ENCODE data around the gene FAM200A. TPM values are rescaled to one million over a fixed set of nuclear protein-coding genes. Genes with fewer than 3 reads are reported as not detected.
A peak's percentile ranks its signal among the peaks of the same experiment; 100 is the strongest.

FAM200A gene
- total and polyA plus RNA-seq, 2 of the 13 experiments (the other 11 are each of a cell fraction or from before 2014, with no cell fraction given), result 4.7 to 6.3 TPM

DNA sequence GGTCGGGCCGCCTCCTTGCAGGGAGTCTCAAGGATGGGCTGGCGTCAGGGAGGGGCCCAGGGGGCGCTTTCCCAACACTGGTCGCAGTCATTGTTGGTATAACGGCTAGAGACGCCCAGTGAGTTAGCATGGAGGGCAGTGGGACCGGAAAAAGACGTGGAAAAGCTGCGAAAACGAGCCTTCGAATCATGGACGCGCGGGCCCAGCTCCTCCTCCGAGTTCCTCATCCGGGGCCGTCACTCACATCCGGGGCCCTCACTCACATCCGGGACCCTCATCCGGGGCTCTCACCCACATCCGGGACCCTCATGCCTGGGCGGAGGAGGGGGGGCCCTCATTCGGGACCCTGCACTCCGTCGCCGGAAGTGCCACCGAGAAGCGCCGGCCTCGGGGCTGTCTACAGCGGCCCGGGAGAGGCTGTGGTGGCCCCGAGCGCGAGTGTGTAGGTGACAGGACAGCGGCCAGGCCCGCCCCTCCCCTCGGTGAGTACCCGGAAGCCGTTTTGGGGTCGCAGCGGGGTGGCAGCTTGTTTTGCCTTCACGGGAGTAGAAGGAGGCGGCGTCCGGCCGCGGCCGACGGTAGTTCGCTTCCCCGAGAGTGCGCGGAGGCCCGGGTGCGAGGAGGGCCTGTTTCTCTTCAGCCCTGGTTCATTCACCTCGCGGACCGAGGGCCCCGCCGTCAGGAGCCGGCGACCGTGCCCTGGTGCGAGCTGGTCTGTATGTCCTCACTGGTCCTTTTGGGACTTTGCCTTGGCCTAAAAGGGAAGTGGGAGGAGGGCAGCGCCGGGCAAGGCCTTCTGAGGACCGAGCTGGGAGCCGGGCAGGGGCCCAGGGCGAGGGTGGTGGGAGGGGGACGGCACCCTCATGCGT, 6.6 kb upstream of the FAM200A start, which contains the start of gene ZNF655 (continued):
- TF ChIP-seq, protein P1, sequence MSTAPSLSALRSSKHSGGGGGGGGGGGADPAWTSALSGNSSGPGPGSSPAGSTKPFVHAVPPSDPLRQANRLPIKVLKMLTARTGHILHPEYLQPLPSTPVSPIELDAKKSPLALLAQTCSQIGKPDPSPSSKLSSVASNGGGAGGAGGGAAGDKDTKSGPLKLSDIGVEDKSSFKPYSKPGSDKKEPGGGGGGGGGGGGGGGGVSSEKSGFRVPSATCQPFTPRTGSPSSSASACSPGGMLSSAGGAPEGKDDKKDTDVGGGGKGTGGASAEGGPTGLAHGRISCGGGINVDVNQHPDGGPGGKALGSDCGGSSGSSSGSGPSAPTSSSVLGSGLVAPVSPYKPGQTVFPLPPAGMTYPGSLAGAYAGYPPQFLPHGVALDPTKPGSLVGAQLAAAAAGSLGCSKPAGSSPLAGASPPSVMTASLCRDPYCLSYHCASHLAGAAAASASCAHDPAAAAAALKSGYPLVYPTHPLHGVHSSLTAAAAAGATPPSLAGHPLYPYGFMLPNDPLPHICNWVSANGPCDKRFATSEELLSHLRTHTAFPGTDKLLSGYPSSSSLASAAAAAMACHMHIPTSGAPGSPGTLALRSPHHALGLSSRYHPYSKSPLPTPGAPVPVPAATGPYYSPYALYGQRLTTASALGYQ (CRISPR knock-in tag; IDR thresholded peaks at IDR 0.05), result 0 out of 2 replicates have a peak, but pooled peaks have one; percentile 5
- TF ChIP-seq, protein P2, sequence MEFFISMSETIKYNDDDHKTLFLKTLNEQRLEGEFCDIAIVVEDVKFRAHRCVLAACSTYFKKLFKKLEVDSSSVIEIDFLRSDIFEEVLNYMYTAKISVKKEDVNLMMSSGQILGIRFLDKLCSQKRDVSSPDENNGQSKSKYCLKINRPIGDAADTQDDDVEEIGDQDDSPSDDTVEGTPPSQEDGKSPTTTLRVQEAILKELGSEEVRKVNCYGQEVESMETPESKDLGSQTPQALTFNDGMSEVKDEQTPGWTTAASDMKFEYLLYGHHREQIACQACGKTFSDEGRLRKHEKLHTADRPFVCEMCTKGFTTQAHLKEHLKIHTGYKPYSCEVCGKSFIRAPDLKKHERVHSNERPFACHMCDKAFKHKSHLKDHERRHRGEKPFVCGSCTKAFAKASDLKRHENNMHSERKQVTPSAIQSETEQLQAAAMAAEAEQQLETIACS (CRISPR knock-in tag; IDR thresholded peaks at IDR 0.05), result no peak
- TF ChIP-seq ZNF264 (CRISPR knock-in tag; IDR thresholded peaks at IDR 0.05) (no peak), RFX5 (IDR thresholded peaks at IDR 0.05; ENCODE audit: low read depth, low read length) (no peak), MED8 (CRISPR knock-in tag; IDR thresholded peaks at IDR 0.05; ENCODE audit: insufficient replicate concordance) (peak; percentile 45), ZNF776 (CRISPR knock-in tag; IDR thresholded peaks at IDR 0.05) (peak; percentile 64; the same call in 1 of the 2 replicates), NPAS2 (CRISPR knock-in tag; IDR thresholded peaks at IDR 0.05; ENCODE audit: borderline replicate concordance) (no peak), ZNF33B (CRISPR knock-in tag; IDR thresholded peaks at IDR 0.05) (peak; percentile 81), ZFP62 (CRISPR knock-in tag; IDR thresholded peaks at IDR 0.05) (no peak), ZIK1 (CRISPR knock-in tag; IDR thresholded peaks at IDR 0.05; ENCODE audit: borderline replicate concordance, low read depth) (no peak), ZNF326 (CRISPR knock-in tag; IDR thresholded peaks at IDR 0.05; ENCODE audit: borderline replicate concordance) (no peak), ETV6 (CRISPR knock-in tag; conservative IDR thresholded peaks at IDR 0.05) (peak; percentile 55; the same call in 1 of the 2 replicates), GATA4 (IDR thresholded peaks at IDR 0.05; ENCODE audit: borderline replicate concordance, low read depth) (peak; percentile 50; the same call in 1 of the 2 replicates), SPEN (CRISPR knock-in tag; IDR thresholded peaks at IDR 0.05; ENCODE audit: low read depth) (peak; percentile 99; the same call in 1 of the 2 replicates), NFE2 (CRISPR knock-in tag; IDR thresholded peaks at IDR 0.05) (no peak), ZNF749 (CRISPR knock-in tag; IDR thresholded peaks at IDR 0.05; ENCODE audit: borderline replicate concordance) (no peak), ZNF230 (CRISPR knock-in tag; IDR thresholded peaks at IDR 0.05) (peak; percentile 69; the same call in 1 of the 2 replicates)
- TF ChIP-seq, protein P3, sequence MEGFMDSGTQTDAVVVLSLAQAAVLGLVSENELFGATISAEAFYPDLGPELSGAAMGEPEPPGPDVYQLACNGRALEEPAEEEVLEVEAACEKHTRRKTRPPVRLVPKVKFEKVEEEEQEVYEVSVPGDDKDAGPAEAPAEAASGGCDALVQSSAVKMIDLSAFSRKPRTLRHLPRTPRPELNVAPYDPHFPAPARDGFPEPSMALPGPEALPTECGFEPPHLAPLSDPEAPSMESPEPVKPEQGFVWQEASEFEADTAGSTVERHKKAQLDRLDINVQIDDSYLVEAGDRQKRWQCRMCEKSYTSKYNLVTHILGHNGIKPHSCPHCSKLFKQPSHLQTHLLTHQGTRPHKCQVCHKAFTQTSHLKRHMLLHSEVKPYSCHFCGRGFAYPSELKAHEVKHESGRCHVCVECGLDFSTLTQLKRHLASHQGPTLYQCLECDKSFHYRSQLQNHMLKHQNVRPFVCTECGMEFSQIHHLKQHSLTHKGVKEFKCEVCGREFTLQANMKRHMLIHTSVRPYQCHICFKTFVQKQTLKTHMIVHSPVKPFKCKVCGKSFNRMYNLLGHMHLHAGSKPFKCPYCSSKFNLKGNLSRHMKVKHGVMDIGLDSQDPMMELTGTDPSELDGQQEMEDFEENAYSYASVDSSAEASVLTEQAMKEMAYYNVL (CRISPR knock-in tag; IDR thresholded peaks at IDR 0.05; ENCODE audit: borderline replicate concordance), result 0 out of 2 replicates have a peak, but pooled peaks have one; percentile 20
- TF ChIP-seq, protein P4, sequence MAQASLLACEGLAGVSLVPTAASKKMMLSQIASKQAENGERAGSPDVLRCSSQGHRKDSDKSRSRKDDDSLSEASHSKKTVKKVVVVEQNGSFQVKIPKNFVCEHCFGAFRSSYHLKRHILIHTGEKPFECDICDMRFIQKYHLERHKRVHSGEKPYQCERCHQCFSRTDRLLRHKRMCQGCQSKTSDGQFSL (CRISPR knock-in tag; IDR thresholded peaks at IDR 0.05), result peak; percentile 81

Measured in HepG2 (cell line).